Panc1 (cell line): ENCODE results near the gene MB21D2. TPM values are rescaled to one million over a fixed set of nuclear protein-coding genes. Genes with fewer than 3 reads are reported as not detected.
A peak's percentile ranks its signal among the peaks of the same experiment; 100 is the strongest.

Experiments used
- ATAC-seq: fragments of 200-7000 bp; cut with Tn5 transposase; 2 replicates; pipeline ENCODE4 v1.9.1; 2020; ENCODE audit warnings: mild to moderate bottlenecking, moderate library complexity
- BruUV-seq: library from RNA; stranded (reverse); fragments of 400-500 nt; replicated peaks from 2 replicates; lab custom pipeline; 2021; lab: Mats Ljungman, UMichigan
- CTCF ChIA-PET: fragments of 300-600 bp; sonication (Branson Sonifier 250); formaldehyde crosslinking; loops from one replicate; lab custom pipeline; 2022; ENCODE audit warnings: antibody characterized with exemption; lab: Charles Lee
- POLR2A ChIA-PET: fragments of 300-600 bp; sonication (Branson Sonifier 250); formaldehyde crosslinking; loops from one replicate; lab custom pipeline; 2022; ENCODE audit warnings: antibody characterized with exemption; lab: Charles Lee
- DNase-seq: peaks from one replicate; pipeline ENCODE4 v3.0.0-alpha.2; 2010; ENCODE audit warnings: low read depth, low spot score
- H3K27ac ChIP-seq: 2 replicates; pipeline ENCODE4 v1.5.1; 2011; ENCODE audit warnings: mild to moderate bottlenecking, low read length, inconsistent platforms
- H3K27me3 ChIP-seq: fragments of 200-500 bp; sonication (Bioruptor generic); 2 replicates; pipeline ENCODE4 v1.6.0; 2014; ENCODE audit warnings: low read length, inconsistent platforms; ENCODE audit not compliant: control insufficient read depth, insufficient read depth
- H3K36me3 ChIP-seq: fragments of 200-500 bp; sonication (Bioruptor generic); 2 replicates; pipeline ENCODE4 v1.5.1; 2014; ENCODE audit warnings: inconsistent platforms, mild to moderate bottlenecking, low read length, moderate library complexity; ENCODE audit not compliant: control insufficient read depth, insufficient read depth
- H3K4me1 ChIP-seq: 2 replicates; pipeline ENCODE4 v1.5.1; 2011; ENCODE audit warnings: inconsistent platforms, mild to moderate bottlenecking, low read length, moderate library complexity; ENCODE audit not compliant: control insufficient read depth, insufficient read depth
- H3K4me3 ChIP-seq, 2 experiments: 2 replicates each; pipeline ENCODE4 v1.5.1; 2011 to 2012; ENCODE audit warnings: low read depth in 2 of 2, low read length in 2 of 2, mild to moderate bottlenecking in 2 of 2, inconsistent platforms in 1 of 2, moderate library complexity in 1 of 2
- H3K9me3 ChIP-seq: fragments of 200-500 bp; sonication (Bioruptor generic); 2 replicates; pipeline ENCODE4 v1.5.1; 2014; ENCODE audit warnings: low read depth, mild to moderate bottlenecking, inconsistent platforms, low read length, moderate library complexity; ENCODE audit not compliant: control insufficient read depth, insufficient read depth
- CTCF ChIP-seq: fragments of 450-650 bp; IDR thresholded peaks from 2 replicates; pipeline ENCODE4 v1.5.1; 2017; ENCODE audit warnings: mild to moderate bottlenecking
- POLR2AphosphoS5 ChIP-seq: IDR thresholded peaks from 2 replicates; pipeline ENCODE4 v1.6.1; 2012; ENCODE audit warnings: mild to moderate bottlenecking, low read depth, low read length, moderate library complexity
- REST ChIP-seq, 2 experiments: IDR thresholded peaks; 2 replicates each; pipeline ENCODE4 v1.6.1; 2011 to 2012; ENCODE audit warnings: low read depth in 2 of 2, control low read depth in 1 of 2, low read length in 1 of 2, mild to moderate bottlenecking in 1 of 2, moderate library complexity in 1 of 2; ENCODE audit not compliant: insufficient read depth in 1 of 2
- SIN3A ChIP-seq: IDR thresholded peaks from 2 replicates; pipeline ENCODE4 v1.6.1; 2012; ENCODE audit warnings: low read depth, mild to moderate bottlenecking, low read length, moderate library complexity, borderline replicate concordance; ENCODE audit not compliant: insufficient read depth
- TCF7L2 ChIP-seq: IDR thresholded peaks from 2 replicates; pipeline ENCODE4 v1.6.1; 2011; ENCODE audit warnings: mild to moderate bottlenecking, low read depth, low read length, inconsistent platforms
- in situ Hi-C: cut with HindIII; loops from 2 replicates; pipeline ENCODE4 v1.10.0; 2016; ENCODE audit warnings: low sequenced_read_pairs, low pct_unique_long_range_greater_than_20kb
- intact Hi-C: fragments of 100-400 bp; cut with micrococcal nuclease; formaldehyde crosslinking; loops from one replicate; pipeline ENCODE4 v1.10.0; 2022; ENCODE audit not compliant: unreplicated experiment
- total RNA-seq: library from RNA; stranded (reverse); gene quantifications from one replicate; pipeline ENCODE4 v1.2.1, GENCODE V29; 2021; ENCODE audit not compliant: unreplicated experiment

MB21D2 gene
- total RNA-seq, 1 experiment from 2014 or later, result 7.8 TPM

- Histone ChIP-seq H3K36me3 (no peaks in the 10 kb centered on the region), H3K27ac (no peak overlapping the region), H3K9me3 (no peaks in the 10 kb centered on the region), H3K27me3 (0 out of 2 replicates have a peak, but pooled peaks cover 4% of the 10 kb centered on the region), H3K4me1 (no peaks in the 10 kb centered on the region), H3K4me3 (no peak overlapping the region)
- no peak for DNase-seq
- in situ Hi-C loops, result no loop called here
- no TSS peak for BruUV-seq
- CTCF ChIA-PET, result no interaction called here
- TF ChIP-seq REST (IDR thresholded peaks at IDR 0.05; ENCODE audit: insufficient read depth in 1 of 2, low read depth in 2 of 2, low read length in 1 of 2) (no peak), CTCF (peak; percentile 75)
- intact Hi-C loops, result no loop called here
- POLR2A ChIA-PET, result no interaction called here
- ATAC-seq, result peak; percentile 93
These were observed 145.3 kb downstream of the MB21D2 start for GRCh38 chr3:192772240-192772894.

- ChIA-PET CTCF (no interaction called here), POLR2A (no interaction called here)
- no peak overlapping the region for H3K27ac ChIP-seq
- no peaks in the 10 kb centered on the region for H3K4me1 ChIP-seq
- H3K27me3 ChIP-seq, result no peaks in the 10 kb centered on the region
- in situ Hi-C loops (no loop called here), intact Hi-C loops (no loop called here)
- BruUV-seq, result no TSS peak
- H3K9me3 ChIP-seq, result no peaks in the 10 kb centered on the region
- no peak for ATAC-seq
- DNase-seq, result no peak
- H3K36me3 ChIP-seq, result no peaks in the 10 kb centered on the region
- TF ChIP-seq REST (IDR thresholded peaks at IDR 0.05; ENCODE audit: insufficient read depth in 1 of 2, low read depth in 2 of 2, low read length in 1 of 2) (no peak), CTCF (no peak), TCF7L2 (no peak), SIN3A (no peak), POLR2AphosphoS5 (no peak)
- H3K4me3 ChIP-seq, result no peak overlapping the region
These were observed 159.0 kb downstream of the MB21D2 start for GRCh38 chr3:192758654-192759053.
